HepG2 (cell line): Measurements from ENCODE around the gene HOMEZ. TPM values are rescaled to one million over a fixed set of nuclear protein-coding genes. Genes with fewer than 3 reads are reported as not detected.

Experiments used
- ARHGAP35 ChIP-seq: sonication (generic); formaldehyde crosslinking; IDR thresholded peaks from 2 replicates; pipeline ENCODE4 v1.9.0; 2022; ENCODE audit warnings: mild to moderate bottlenecking, inconsistent platforms, moderate library complexity, missing genetic modification reagents, borderline replicate concordance
- ARNTL ChIP-seq: sonication (generic); formaldehyde crosslinking; IDR thresholded peaks from 2 replicates; pipeline ENCODE4 v1.4.0; 2020; ENCODE audit warnings: mild to moderate bottlenecking, missing genetic modification reagents
- CEBPZ ChIP-seq: IDR thresholded peaks from 2 replicates; pipeline ENCODE4 v1.6.1; 2012; ENCODE audit warnings: low read length, improper control_type of control experiment
- CHD2 ChIP-seq: IDR thresholded peaks from 2 replicates; pipeline ENCODE4 v1.6.1; 2011; ENCODE audit warnings: low read depth, low read length, improper control_type of control experiment
- ELK4 ChIP-seq: sonication (generic); formaldehyde crosslinking; IDR thresholded peaks from 2 replicates; pipeline ENCODE4 v1.9.0; 2021; ENCODE audit warnings: missing genetic modification reagents, borderline replicate concordance
- EP300 ChIP-seq, 3 experiments: sonication (generic) in 1 of 3; formaldehyde crosslinking in 1 of 3; IDR thresholded peaks; 2 replicates each; pipeline versions ENCODE4 v1.5.1 to v1.6.1; 2011 to 2020; ENCODE audit warnings: low read depth in 2 of 3, low read length in 2 of 3, borderline replicate concordance in 1 of 3, improper control_type of control experiment in 1 of 3, mild to moderate bottlenecking in 1 of 3, missing genetic modification reagents in 1 of 3, moderate library complexity in 1 of 3
- FOXJ3 ChIP-seq: sonication (generic); formaldehyde crosslinking; IDR thresholded peaks from 2 replicates; pipeline ENCODE4 v1.4.0; 2020; ENCODE audit warnings: missing genetic modification reagents, mild to moderate bottlenecking, borderline replicate concordance
- GTF2F1 ChIP-seq: fragments of 150-350 bp; IDR thresholded peaks from 2 replicates; pipeline ENCODE4 v1.6.1; 2014; ENCODE audit warnings: low read length
- KMT2B ChIP-seq: IDR thresholded peaks from 2 replicates; pipeline ENCODE4 v1.6.1; 2016; ENCODE audit warnings: missing genetic modification reagents, missing compliant biosample characterization
- SNAPC5 ChIP-seq: sonication (generic); formaldehyde crosslinking; IDR thresholded peaks from 2 replicates; pipeline ENCODE4 v1.8.1; 2023; ENCODE audit warnings: mild to moderate bottlenecking, missing genetic modification reagents, borderline replicate concordance
- SRSF4 ChIP-seq: fragments of 200-400 bp; formaldehyde crosslinking; IDR thresholded peaks from one replicate; pipeline ENCODE4 v1.6.1; 2018; ENCODE audit warnings: mild to moderate bottlenecking, low read depth, low read length, moderate library complexity; ENCODE audit not compliant: poor library complexity, severe bottlenecking
- SYNCRIP ChIP-seq: fragments of 200-400 bp; formaldehyde crosslinking; IDR thresholded peaks from 2 replicates; pipeline ENCODE4 v1.6.1; 2018; ENCODE audit warnings: mild to moderate bottlenecking, low read depth, low read length; ENCODE audit not compliant: insufficient read depth
- TFDP1 ChIP-seq: IDR thresholded peaks from 2 replicates; pipeline ENCODE4 v1.6.1; 2016; ENCODE audit warnings: missing compliant biosample characterization, missing genetic modification reagents, borderline replicate concordance
- UBTF ChIP-seq: sonication (generic); formaldehyde crosslinking; IDR thresholded peaks from 2 replicates; pipeline ENCODE4 v1.4.0; 2020; ENCODE audit warnings: mild to moderate bottlenecking, missing genetic modification reagents
- ZBTB34 ChIP-seq: sonication (generic); formaldehyde crosslinking; IDR thresholded peaks from 2 replicates; pipeline ENCODE4 v1.8.0; 2022; ENCODE audit warnings: mild to moderate bottlenecking, missing genetic modification reagents
- ZBTB7A ChIP-seq: sonication (generic); formaldehyde crosslinking; IDR thresholded peaks from 2 replicates; pipeline ENCODE4 v1.8.0; 2022; ENCODE audit warnings: mild to moderate bottlenecking, missing genetic modification reagents
- ZMAT3 ChIP-seq: sonication (generic); formaldehyde crosslinking; conservative IDR thresholded peaks from 2 replicates; pipeline ENCODE4 v1.7.0; 2021; ENCODE audit warnings: missing genetic modification reagents
- ZNF652 ChIP-seq: IDR thresholded peaks from 2 replicates; pipeline ENCODE4 v1.6.1; 2016; ENCODE audit warnings: low read depth, borderline replicate concordance
- ZNF670 ChIP-seq: sonication (generic); formaldehyde crosslinking; IDR thresholded peaks from 2 replicates; pipeline ENCODE4 v1.8.0; 2022; ENCODE audit warnings: mild to moderate bottlenecking, missing genetic modification reagents, borderline replicate concordance
- polyA plus RNA-seq, 8 experiments: library from polyadenylated mRNA; depleted of rRNA in 3 of 8; stranded (reverse) in 7 of 8; unstranded in 1 of 8; fragments of >200 nt; fragmentation: Illumina TruSeq in 4 of 8; extraction: Trizol in 4 of 8; gene quantifications; 2 replicates each; pipeline versions ENCODE4 v1.2.1 to v1.2.3, GENCODE V29; 2011 to 2016; ENCODE audit warnings: low read depth in 4 of 8, missing spikeins in 1 of 8, mixed read lengths in 1 of 8; ENCODE audit not compliant: insufficient read depth in 1 of 8
- total RNA-seq, 5 experiments: library from RNA; depleted of rRNA; stranded (reverse); fragments of >200 nt; fragmentation: Illumina TruSeq; extraction: Trizol; gene quantifications; 2 replicates each; pipeline ENCODE4 v1.2.3, GENCODE V29; 2016; ENCODE audit warnings: low read depth in 1 of 5

The HOMEZ gene
- total and polyA plus RNA-seq, 2 of the 13 experiments (the other 11 are each of a cell fraction or from before 2014, with no cell fraction given): 14.5 to 31.8 TPM

- TF ChIP-seq EP300 (IDR thresholded peaks at IDR 0.05; ENCODE audit: low read depth in 2 of 2, low read length in 2 of 2) (peak in 1 of 2 experiments; percentile 2; a peak in 1 of 4 replicates), EP300 (CRISPR knock-in tag; IDR thresholded peaks at IDR 0.05; ENCODE audit: borderline replicate concordance) (no peak; the same call in none of the 2 replicates), ARHGAP35 (CRISPR knock-in tag) (peak; percentile 99), GTF2F1 (no peak), ZMAT3 (CRISPR knock-in tag) (peak; percentile 97), SNAPC5 (CRISPR knock-in tag) (0 out of 2 replicates have a peak, but pooled peaks have one; percentile 31), ARNTL (CRISPR knock-in tag) (peak; percentile 95), ZBTB7A (CRISPR knock-in tag) (peak; percentile 84), CHD2 (no peak), ZBTB34 (CRISPR knock-in tag) (peak; percentile 93), UBTF (peak; percentile 39; the same call in 1 of the 2 replicates), KMT2B (CRISPR knock-in tag) (peak; percentile 59), CEBPZ (no peak), SYNCRIP (no peak), ZNF652 (CRISPR knock-in tag) (peak; percentile 47; the same call in 1 of the 2 replicates), SRSF4 (no peak), TFDP1 (0 out of 2 replicates have a peak, but pooled peaks have one; percentile 87), ZNF670 (CRISPR knock-in tag) (no peak), ELK4 (CRISPR knock-in tag) (peak; percentile 93; the same call in 1 of the 2 replicates), FOXJ3 (CRISPR knock-in tag) (peak; percentile 70; the same call in 1 of the 2 replicates)
These were observed 16.0 kb upstream of the HOMEZ start (continued) for GRCh38 chr14:23301969-23302289.
